Suprapubic skin (tissue), 4 donors: ENCODE measurements around the gene RNF150.

ENCODE experiments used
- CTCF ChIP-seq, 2 donors: fragments of 200-600 bp in 1 of 2; fragments of 450-650 bp in 1 of 2; sonication (generic) in 1 of 2; IDR thresholded peaks; one replicate each; pipeline ENCODE4 v1.5.1; 2016 to 2019; ENCODE audit warnings: antibody characterized with exemption in 2 of 2, mild to moderate bottlenecking in 1 of 2, moderate library complexity in 1 of 2
- EP300 ChIP-seq: sonication (generic); formaldehyde crosslinking; IDR thresholded peaks from one replicate; pipeline ENCODE4 v1.6.1; 2017; ENCODE audit warnings: antibody characterized with exemption
- POLR2A ChIP-seq, 2 donors: fragments of 450-650 bp; IDR thresholded peaks; one replicate each; pipeline ENCODE4 v1.6.1; 2017; ENCODE audit warnings: antibody characterized with exemption in 2 of 2, mild to moderate bottlenecking in 2 of 2, moderate library complexity in 2 of 2
- POLR2AphosphoS5 ChIP-seq, 3 donors: sonication (generic); formaldehyde crosslinking; IDR thresholded peaks; one replicate each; pipeline ENCODE4 v1.6.1; 2017; ENCODE audit warnings: antibody characterized with exemption in 3 of 3

- TF ChIP-seq POLR2A (IDR thresholded peaks at IDR 0.05) (no peak), CTCF (IDR thresholded peaks at IDR 0.05) (no peak), EP300 (no peak), POLR2AphosphoS5 (IDR thresholded peaks at IDR 0.05) (no peak)
Measured at GRCh38 chr4:140903522-140904475, 229.5 kb downstream of the RNF150 start.
